Measurements from ENCODE around the gene BRD3.

GRCh38 chr9:134066913-134067851, 644 bp downstream of the BRD3 start:
- TF ChIP-seq CEBPB (IDR thresholded peaks at IDR 0.05) (no peak), CTCF (IDR thresholded peaks at IDR 0.05) (no peak)

All from A549 (cell line).